HG03442 (cell line): ENCODE measurements around the gene SLC2A14.
"Not testable (repeated sequence)": the region's sequence is repeated elsewhere in the genome, so short reads cannot be mapped to it uniquely, and the experiment has no call there.

Experiments
- ATAC-seq: cut with Tn5 transposase; IDR thresholded peaks from one replicate; pipeline ENCODE4 v1.9.1; 2021; ENCODE audit warnings: mild to moderate bottlenecking, moderate library complexity; ENCODE audit not compliant: unreplicated experiment

Gene SLC2A14

GRCh38 chr12:7872566-7873319 lies at the start of gene SLC2A14:
SLC2A14 (minus strand) TSS chr12:7872915; CDS start chr12:7869880, 3,035 bp downstream.
- no peak for ATAC-seq

- not testable (repeated sequence) for ATAC-seq
These were observed 48.5 kb upstream of the SLC2A14 start for GRCh38 chr12:7921181-7921580.

GRCh38 chr12:7918268-7918590 lies 45.5 kb upstream of the SLC2A14 start:
- ATAC-seq: not testable (repeated sequence)

- ATAC-seq: no peak
These were observed 44.9 kb upstream of the SLC2A14 start for GRCh38 chr12:7917392-7918267.

- ATAC-seq: no peak
These were observed 44.2 kb upstream of the SLC2A14 start for GRCh38 chr12:7916936-7917335.

- no peak for ATAC-seq
These were observed 43.1 kb upstream of the SLC2A14 start for GRCh38 chr12:7915661-7916403.

GRCh38 chr12:7910106-7910505 lies 37.4 kb upstream of the SLC2A14 start:
- ATAC-seq: not testable (repeated sequence)

- ATAC-seq: no peak
These were observed 34.3 kb upstream of the SLC2A14 start for GRCh38 chr12:7907009-7907408.

GRCh38 chr12:7906303-7906702 lies 33.6 kb upstream of the SLC2A14 start:
- ATAC-seq: not testable (repeated sequence)

GRCh38 chr12:7905600-7906125 lies 32.9 kb upstream of the SLC2A14 start:
- ATAC-seq: not testable (repeated sequence)

GRCh38 chr12:7905071-7905470 lies 32.4 kb upstream of the SLC2A14 start:
- no peak for ATAC-seq

GRCh38 chr12:7902416-7902815 lies 29.7 kb upstream of the SLC2A14 start:
- ATAC-seq: not testable (repeated sequence)

- no peak for ATAC-seq
These were observed 27.0 kb upstream of the SLC2A14 start for GRCh38 chr12:7899755-7900154.

- ATAC-seq: not testable (repeated sequence)
These were observed 24.0 kb upstream of the SLC2A14 start for GRCh38 chr12:7896726-7897125.

GRCh38 chr12:7892186-7892980 lies 19.7 kb upstream of the SLC2A14 start:
- no peak for ATAC-seq

GRCh38 chr12:7884689-7885088 lies 12.0 kb upstream of the SLC2A14 start:
- no peak for ATAC-seq

GRCh38 chr12:7881736-7882120 lies 9.0 kb upstream of the SLC2A14 start:
- not testable (repeated sequence) for ATAC-seq

GRCh38 chr12:7880952-7881735 lies 8.4 kb upstream of the SLC2A14 start:
- ATAC-seq: not testable (repeated sequence)

GRCh38 chr12:7879246-7879645 lies 6.5 kb upstream of the SLC2A14 start:
- ATAC-seq: no peak
